ENCODE results near the gene CYLD.

Gene CYLD

GRCh38 chr16:50741225-50741780 lies 583 bp upstream of the CYLD start:
- no peak for DNase-seq

GRCh38 chr16:50742576-50743200 lies 802 bp downstream of the CYLD start:
- no peak for DNase-seq

GRCh38 chr16:50743581-50744225 lies 1.8 kb downstream of the CYLD start:
- DNase-seq: no peak

DNA sequence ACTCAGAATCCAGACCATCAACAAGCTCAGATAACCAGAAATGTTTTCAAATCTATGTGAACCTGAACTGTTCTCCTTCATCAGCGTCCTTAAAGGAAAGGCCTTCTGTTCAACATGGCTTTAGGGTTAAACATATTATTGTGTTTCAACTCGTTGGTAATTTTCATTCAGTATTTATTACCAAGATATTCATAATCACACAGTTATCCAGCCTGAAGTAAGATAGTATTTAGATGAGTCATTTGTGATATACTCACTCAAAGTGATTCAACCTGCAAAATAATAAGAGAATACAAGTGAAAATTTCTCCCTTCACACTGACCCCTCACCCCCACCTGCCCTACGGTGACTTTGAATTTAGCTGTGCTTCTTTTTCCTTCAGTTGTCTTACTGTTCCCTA lies 3.0 kb downstream of the CYLD start:
- no peak for DNase-seq

DNA sequence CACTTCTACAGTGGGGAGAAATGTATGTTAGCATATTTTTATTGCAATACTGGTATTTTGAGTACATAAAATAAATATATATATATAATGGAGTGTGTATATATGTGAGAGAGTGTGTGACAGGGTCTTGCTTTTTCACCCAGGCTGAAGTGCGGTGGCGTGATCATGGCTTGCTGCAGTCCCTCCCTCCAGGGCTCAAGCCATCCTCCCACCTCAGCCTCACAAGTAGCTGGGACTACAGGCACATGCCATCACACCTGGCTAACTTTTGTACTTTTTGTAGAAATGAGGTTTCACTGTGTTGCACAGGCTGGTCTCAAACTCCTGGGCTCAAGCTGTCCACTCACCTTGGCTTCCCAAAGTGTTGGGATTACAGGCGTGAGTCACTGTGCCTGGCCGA lies 4.1 kb downstream of the CYLD start:
- DNase-seq: no peak

GRCh38 chr16:50747207-50747956 lies 5.5 kb downstream of the CYLD start:
- DNase-seq: no peak

- no peak for DNase-seq
Observed at GRCh38 chr16:50751528-50751927, 9.6 kb downstream of the CYLD start.

DNA sequence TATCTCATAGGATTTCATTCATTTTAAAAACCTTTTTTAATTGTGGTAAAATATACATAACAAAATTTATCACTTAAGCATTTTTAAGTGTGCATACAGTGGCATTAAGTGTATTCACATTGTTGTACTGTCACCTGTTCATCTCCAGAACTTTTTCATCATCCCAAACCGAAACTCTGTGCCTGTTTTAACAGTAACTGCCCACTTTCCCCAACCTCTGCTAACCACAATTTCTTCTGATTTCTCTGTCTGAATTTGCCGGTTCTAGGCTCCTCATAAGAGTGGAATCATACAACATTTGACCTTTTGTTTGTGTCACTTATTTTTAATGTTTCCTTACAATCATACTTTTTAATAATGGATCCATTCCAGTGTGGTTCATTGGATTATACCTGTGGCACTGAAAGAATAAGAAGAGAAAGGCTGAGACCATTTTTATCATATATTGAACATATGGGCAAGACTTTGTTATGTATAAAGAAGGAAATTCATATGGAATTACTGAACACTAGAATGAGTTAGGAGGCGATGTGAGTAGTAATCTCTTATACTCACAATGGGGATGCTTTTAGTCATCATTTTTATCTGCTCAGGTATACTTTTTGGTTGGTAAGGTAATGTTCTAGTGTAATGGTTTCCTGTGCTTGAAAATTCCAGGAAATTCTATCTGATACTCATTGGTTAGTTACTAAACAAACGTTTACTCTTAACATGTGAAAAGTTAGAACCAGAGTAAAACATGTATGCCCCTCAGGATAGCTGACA lies 10.8 kb downstream of the CYLD start:
- no peak for DNase-seq

DNA sequence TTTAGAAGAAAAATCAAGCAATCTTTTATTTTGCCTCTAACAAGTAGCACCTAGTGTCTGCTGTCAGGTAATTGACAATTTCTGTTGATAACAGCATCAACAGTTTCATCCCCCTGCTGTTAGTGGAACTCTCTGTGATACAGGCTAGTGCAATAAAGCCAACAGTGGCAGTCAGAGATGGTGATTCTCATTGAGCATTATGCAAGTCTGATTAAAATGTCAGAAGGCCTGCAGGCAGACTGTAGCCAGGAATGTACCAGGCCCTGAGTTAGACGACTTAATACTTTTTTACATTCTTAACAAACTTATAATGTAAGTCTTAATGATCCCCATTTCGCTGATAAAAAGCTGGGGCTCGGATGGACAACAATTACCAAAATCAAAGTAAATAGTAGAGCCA lies 14.6 kb downstream of the CYLD start:
- DNase-seq: no peak

DNA sequence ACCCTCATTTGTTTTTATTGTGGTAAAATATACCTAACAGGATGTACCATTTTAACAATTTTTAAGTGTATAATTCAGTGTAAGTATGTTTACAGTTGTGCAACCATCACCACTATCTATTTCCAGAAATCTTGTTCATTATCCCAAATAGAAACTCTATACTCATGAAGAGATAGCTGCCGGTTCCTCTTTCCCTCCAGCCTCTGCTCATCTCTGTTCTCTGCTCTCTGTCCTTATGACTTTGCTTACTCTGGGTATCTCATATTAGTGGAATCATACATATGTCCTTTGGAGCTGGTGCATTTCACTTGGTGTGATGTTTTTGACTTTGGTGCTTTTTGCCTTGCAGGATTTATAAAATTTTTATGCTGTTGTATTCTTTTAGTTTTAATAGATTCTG lies 19.4 kb downstream of the CYLD start:
- no peak for DNase-seq

GRCh38 chr16:50762241-50762640 lies 20.4 kb downstream of the CYLD start:
- DNase-seq: no peak

GRCh38 chr16:50763211-50763610 lies 21.3 kb downstream of the CYLD start:
- DNase-seq: no peak

GRCh38 chr16:50765260-50765659 lies 23.4 kb downstream of the CYLD start:
- DNase-seq: no peak

DNA sequence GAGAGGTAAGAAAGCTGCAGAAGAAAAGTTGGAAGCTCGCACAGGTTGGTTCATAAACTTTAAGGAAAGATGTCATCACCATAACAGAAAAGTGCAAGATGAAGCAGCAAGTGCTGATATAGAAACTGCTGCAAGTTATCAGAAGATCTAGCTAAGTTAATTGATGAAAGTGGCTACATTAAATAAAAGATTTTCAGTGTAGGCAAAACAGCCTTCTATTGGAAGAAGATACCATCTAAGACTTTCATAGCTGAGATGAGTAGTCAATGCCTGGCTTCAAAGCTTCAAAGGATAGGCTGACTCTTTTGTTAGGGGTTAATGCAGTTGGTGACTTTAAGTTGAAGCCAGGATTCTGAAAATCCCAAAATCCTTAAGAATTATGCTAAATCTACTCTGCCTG lies 24.0 kb downstream of the CYLD start:
- no peak for DNase-seq

GRCh38 chr16:50767197-50767596 lies 25.3 kb downstream of the CYLD start:
- DNase-seq: no peak

GRCh38 chr16:50771366-50771765 lies 29.5 kb downstream of the CYLD start:
- no peak for DNase-seq

DNA sequence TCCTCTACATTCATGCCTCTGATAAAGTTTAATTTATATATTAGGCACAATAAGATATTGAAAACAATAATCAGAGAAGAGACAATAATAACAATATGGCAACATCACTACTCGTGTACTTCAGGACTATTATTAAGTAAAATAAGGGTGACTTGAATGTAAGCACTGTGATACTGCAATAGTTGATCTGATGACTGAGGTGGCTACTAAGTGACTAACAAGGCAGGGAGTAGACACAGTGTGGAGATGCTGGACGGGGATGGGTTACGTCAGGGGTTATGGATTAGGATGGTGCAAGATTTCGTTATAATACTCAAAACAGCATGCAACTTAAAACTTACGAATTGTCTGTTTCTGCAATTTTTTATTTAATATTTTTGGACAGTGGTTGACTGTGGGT lies 32.5 kb downstream of the CYLD start:
- DNase-seq: no peak

DNA sequence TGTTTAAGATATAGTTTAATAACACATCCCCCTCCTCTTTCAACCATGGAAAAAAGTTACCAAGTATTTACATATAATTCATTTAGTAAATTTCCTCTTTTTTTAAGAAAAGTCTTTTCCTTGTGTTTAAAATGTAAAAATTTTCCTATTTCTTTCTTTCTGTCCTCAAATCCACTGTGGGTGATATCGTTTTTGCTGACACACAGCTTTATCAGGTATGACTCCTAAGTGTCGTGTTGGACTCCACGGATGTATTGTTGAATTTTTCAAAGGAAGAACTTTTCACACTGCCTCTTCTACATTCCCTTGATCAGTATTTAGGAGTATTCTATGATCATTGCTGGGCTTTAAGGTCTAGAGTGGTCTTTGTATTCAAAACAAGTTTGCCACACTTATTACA lies 33.1 kb downstream of the CYLD start:
- DNase-seq: no peak

DNA sequence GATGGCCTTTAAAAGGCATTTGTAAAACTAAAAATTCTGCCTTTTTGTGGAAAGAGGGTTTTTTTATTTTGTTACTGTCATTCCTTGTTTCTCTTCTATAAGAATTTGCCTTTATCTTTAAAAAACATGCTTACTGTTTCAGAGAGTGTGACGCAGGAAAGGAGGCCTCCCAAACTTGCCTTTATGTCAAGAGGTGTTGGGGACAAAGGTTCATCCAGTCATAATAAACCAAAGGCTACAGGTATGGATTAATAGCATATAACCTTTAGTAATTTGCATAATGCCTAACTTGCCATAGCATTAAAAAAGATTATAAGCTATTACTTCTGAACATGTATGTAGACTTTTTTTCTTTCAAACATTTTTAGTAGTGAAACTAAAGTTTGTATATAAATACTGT lies 34.2 kb downstream of the CYLD start:
- no peak for DNase-seq

DNA sequence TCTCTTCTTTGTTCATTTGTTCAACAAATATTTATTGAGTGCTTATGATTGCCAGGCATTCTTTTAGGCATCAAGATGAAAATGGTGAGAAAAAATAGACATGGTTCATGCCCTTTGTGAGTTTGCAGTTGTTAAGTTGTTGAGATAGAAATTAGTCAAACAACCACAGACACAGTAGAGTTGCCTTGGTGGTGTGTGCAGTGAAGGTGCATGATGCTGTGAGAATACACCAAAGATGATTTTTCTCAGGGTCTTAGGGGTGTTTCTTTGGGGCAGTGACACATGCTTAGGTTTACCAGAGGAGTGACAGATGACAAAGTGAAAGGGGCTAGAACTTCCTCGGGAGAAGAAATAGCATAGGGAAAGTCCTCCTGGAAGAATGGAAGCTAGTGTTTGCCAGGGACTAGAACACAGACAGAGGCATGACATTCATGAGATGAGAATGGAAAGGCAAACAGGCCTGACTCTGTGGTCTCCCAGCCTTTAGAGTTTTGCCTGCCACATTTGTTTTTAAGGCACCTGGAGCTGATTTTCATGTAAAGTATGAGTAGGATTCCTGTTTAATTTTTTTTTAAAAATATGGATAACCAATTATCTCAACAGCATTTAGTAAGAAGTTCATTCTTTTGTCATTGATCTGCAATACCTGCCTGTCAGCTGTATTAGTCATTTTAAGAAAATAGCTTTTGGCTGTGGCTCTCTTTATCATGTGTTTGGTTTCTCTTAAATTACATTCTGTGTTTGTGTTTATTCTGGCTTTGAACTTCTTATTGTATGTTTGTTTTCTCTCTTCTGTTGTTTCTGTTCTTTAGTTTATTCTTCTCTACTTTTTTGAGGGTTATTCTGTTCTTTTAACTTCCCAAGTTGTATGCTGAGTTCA lies 36.6 kb downstream of the CYLD start:
- DNase-seq: no peak

GRCh38 chr16:50781043-50781442 lies 39.2 kb downstream of the CYLD start:
- no peak for DNase-seq

DNA sequence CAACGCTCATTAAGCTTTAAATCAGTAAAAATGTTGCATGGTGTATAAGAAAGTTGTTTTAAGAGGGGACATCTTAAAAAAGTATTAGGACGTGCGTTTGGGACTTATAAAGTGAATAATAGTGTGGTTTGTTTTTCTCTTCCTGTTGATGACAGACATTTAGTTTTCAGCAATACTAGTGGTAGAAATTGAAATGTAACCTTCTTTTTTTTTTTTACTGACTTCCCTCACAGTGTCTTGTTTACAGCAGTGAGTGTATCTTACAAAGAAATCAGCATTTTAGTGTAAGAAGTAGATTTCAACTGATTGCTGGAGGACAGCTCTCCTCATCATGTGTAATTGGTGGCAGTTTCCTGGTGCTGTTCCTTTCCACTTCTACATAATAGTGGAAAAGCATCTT lies 39.6 kb downstream of the CYLD start:
- no peak for DNase-seq

All from islet precursor cell (in vitro differentiated cells).